GM18909 (cell line): Measurements from ENCODE around the gene ZFPM1.
"Not testable (repeated sequence)": the region's sequence is repeated elsewhere in the genome, so short reads cannot be mapped to it uniquely, and the experiment has no call there.

Source experiments
- ATAC-seq: cut with Tn5 transposase; IDR thresholded peaks from one replicate; pipeline ENCODE4 v1.9.1; 2021; ENCODE audit warnings: mild to moderate bottlenecking; ENCODE audit not compliant: unreplicated experiment, poor library complexity

Gene ZFPM1

GRCh38 chr16:88453217-88453531, at the start of gene ZFPM1:
ZFPM1 (plus strand) TSS chr16:88453280; CDS start chr16:88453639, 359 bp downstream.
- peak; percentile 43 for ATAC-seq

- no peak for ATAC-seq
Measured at GRCh38 chr16:88403794-88404581, 49.1 kb upstream of the ZFPM1 start.

- ATAC-seq: no peak
Measured at GRCh38 chr16:88404769-88405168, 48.3 kb upstream of the ZFPM1 start.

GRCh38 chr16:88405216-88406060, 47.6 kb upstream of the ZFPM1 start:
- ATAC-seq: no peak

- no peak for ATAC-seq
Measured at GRCh38 chr16:88406096-88407041, 46.7 kb upstream of the ZFPM1 start.

- no peak for ATAC-seq
Measured at GRCh38 chr16:88407042-88407420, 46.0 kb upstream of the ZFPM1 start.

- ATAC-seq: no peak
Measured at GRCh38 chr16:88407807-88408206, 45.3 kb upstream of the ZFPM1 start.

- no peak for ATAC-seq
Measured at GRCh38 chr16:88408561-88409142, 44.4 kb upstream of the ZFPM1 start.

GRCh38 chr16:88409296-88410065, 43.6 kb upstream of the ZFPM1 start:
- ATAC-seq: no peak

GRCh38 chr16:88410297-88410968, 42.6 kb upstream of the ZFPM1 start:
- ATAC-seq: not testable (repeated sequence)

GRCh38 chr16:88411951-88412576, 41.0 kb upstream of the ZFPM1 start:
- no peak for ATAC-seq

- ATAC-seq: no peak
Measured at GRCh38 chr16:88412766-88413165, 40.3 kb upstream of the ZFPM1 start.

GRCh38 chr16:88413231-88413630, 39.8 kb upstream of the ZFPM1 start:
- no peak for ATAC-seq

- no peak for ATAC-seq
Measured at GRCh38 chr16:88413631-88414030, 39.4 kb upstream of the ZFPM1 start.

GRCh38 chr16:88414521-88415380, 38.3 kb upstream of the ZFPM1 start:
- no peak for ATAC-seq

GRCh38 chr16:88415381-88415705, 37.7 kb upstream of the ZFPM1 start:
- ATAC-seq: no peak

- no peak for ATAC-seq
Measured at GRCh38 chr16:88415713-88416323, 37.3 kb upstream of the ZFPM1 start.
